ENCODE data around the gene PHF2.

Gene PHF2

GRCh38 chr9:93597871-93598646, 21.7 kb downstream of the PHF2 start:
- H3K4me3 ChIP-seq (ENCODE audit: low read depth, low read length): no peak overlapping the region
- H3K36me3 ChIP-seq: no peaks in the 10 kb centered on the region
- no peaks in the 10 kb centered on the region for H3K9me3 ChIP-seq
- no peak for DNase-seq
- H3K4me1 ChIP-seq: no peaks in the 10 kb centered on the region
- TF ChIP-seq CTCF (IDR thresholded peaks at IDR 0.05; ENCODE audit: low read depth, low read length): no peak
- no peaks in the 10 kb centered on the region for H3K27me3 ChIP-seq

- DNase-seq: no peak
- no peak for TF ChIP-seq CTCF (IDR thresholded peaks at IDR 0.05; ENCODE audit: low read depth, low read length)
- Histone ChIP-seq H3K4me1 (no peaks in the 10 kb centered on the region), H3K27me3 (no peaks in the 10 kb centered on the region), H3K36me3 (no peaks in the 10 kb centered on the region), H3K4me3 (ENCODE audit: low read depth, low read length) (no peak overlapping the region), H3K9me3 (no peaks in the 10 kb centered on the region)
These were observed 22.4 kb downstream of the PHF2 start for GRCh38 chr9:93598647-93599241.

GRCh38 chr9:93599571-93600403, 23.4 kb downstream of the PHF2 start:
- no peak for DNase-seq
- Histone ChIP-seq H3K4me3 (ENCODE audit: low read depth, low read length) (no peak overlapping the region), H3K9me3 (no peaks in the 10 kb centered on the region), H3K36me3 (no peaks in the 10 kb centered on the region), H3K27me3 (no peaks in the 10 kb centered on the region), H3K4me1 (no peaks in the 10 kb centered on the region)
- TF ChIP-seq CTCF (IDR thresholded peaks at IDR 0.05; ENCODE audit: low read depth, low read length): no peak

- DNase-seq: no peak
These were observed 24.1 kb downstream of the PHF2 start for GRCh38 chr9:93600504-93600903.

GRCh38 chr9:93601063-93601462, 24.7 kb downstream of the PHF2 start:
- Histone ChIP-seq H3K27me3 (no peaks in the 10 kb centered on the region), H3K9me3 (no peaks in the 10 kb centered on the region), H3K4me1 (no peaks in the 10 kb centered on the region), H3K4me3 (ENCODE audit: low read depth, low read length) (no peak overlapping the region), H3K36me3 (no peaks in the 10 kb centered on the region)
- TF ChIP-seq CTCF (IDR thresholded peaks at IDR 0.05; ENCODE audit: low read depth, low read length): no peak
- DNase-seq: no peak

More at GRCh38 chr9:93600504-93600903, 24.1 kb downstream of the PHF2 start:
- Histone ChIP-seq H3K9me3 (no peaks in the 10 kb centered on the region), H3K27me3 (no peaks in the 10 kb centered on the region), H3K4me3 (ENCODE audit: low read depth, low read length) (no peak overlapping the region), H3K4me1 (no peaks in the 10 kb centered on the region), H3K36me3 (no peaks in the 10 kb centered on the region)
- no peak for TF ChIP-seq CTCF (IDR thresholded peaks at IDR 0.05; ENCODE audit: low read depth, low read length)
